Measurements from ENCODE around the gene MMP1.

MMP1 gene

DNA sequence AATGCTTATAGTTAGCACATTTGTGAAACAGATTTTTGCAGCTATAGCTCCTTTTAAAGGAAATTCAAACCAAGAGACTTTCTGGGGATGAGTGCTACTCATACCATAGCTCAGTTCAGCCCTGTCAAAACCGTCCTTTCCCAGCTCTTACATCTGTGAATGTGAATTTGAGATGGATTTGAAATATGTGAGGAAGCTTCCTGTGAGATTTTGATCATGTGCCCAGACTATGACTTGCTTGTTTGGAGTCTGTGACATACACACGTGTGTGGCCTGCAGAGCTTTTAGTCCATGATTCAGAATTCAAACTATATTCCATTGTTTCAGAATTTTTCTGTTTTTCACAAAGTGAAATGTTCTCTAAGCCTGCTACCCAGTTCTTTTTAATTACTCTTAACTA is 4.4 kb upstream of the MMP1 start:
- no peak for DNase-seq

DNA sequence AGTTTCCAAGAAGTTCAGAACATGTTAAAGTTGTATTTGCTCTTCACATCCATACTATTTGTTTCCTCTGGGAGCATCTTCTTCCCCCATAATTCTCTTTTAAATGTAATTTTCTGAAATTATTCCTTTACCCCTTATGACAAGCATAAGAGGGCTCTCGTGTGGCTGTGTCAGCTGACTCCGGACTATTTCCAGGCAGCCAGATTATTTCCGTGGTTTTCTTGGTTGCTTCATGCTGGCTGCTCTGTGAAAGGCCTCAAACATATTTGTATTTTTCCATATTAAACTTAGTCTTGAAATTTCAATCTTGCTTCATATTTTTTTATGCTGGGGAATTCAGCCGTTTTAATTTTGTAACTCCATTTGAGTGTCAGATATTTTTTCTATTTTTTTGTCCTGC is 2.8 kb upstream of the MMP1 start:
- DNase-seq: no peak

DNA sequence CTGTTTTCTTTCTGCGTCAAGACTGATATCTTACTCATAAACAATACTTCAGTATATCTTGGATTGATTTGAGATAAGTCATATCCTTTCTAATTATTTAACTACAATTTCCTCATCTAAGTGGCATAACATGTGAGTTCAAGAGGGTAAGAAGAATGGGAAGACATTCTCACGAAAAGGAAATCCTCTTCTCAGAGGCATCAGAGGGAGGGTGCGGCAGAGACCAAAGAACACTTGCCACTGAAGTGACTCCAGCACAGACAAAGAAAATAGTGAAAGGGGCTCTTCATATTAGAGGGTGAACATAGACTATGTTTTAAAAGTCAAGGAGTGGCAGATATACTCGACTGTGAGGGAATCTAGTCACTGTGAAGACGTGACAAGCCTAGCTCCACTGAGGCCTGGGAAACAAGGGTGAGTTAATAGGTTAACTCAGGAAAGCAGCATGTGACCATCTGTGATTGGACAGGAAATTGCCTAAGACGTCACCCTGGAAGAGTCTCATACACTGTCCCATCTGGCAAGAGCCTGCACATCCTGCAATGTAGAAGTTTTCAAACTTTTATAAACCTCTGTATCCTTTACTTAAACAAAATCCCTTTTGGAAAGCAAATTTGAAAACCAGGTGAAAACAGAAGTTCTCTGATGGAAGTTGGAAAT is 1.9 kb upstream of the MMP1 start:
- no peak for DNase-seq

DNA sequence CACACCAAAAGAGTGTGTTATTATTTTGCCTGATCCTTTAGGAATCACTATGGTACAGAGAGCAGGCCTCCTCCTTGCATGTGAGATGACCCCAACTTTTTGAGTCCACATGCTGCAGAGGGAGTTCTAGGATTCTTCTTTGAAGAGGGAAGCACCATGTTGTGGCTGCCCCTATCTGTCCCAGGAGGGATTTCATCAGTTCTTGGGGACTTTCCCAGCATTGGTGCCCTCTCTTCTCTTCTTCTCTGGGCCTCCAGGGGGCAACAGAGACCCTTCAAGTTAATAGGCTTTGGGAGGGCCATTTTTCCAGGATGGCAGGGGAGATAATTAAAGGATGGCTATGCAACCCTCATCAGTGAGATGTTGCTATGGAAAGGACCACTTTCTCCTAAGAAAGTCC is 3.6 kb downstream of the MMP1 start:
- DNase-seq: no peak

DNA sequence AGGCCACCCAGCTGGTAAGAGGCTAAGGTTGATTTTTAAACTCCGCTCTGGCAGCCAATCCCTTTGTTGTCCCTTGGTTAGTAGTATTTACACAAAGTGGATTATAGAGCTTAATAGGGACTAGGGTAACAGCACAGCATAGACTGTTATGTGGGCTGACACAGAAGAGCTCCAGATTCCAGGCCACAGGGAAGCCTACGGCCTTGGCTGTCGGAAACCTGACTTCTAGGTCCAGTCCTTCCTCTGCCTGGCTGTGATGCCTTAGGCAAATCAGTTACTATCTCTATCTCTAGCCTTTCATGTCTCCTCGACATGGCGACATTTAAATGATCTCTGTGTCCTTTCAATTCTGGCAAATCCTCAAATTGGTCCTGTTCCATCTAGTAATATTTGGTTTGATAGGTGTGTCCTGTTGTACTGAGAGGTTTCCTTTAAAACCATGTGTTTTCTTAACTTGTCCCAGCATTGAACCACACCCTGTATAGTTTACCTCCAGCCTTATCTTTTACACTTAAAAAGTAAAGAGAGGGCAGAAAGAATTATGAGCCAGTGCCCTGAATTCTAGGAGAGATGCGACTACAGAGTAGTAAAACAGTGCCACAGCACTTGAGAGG is 4.2 kb downstream of the MMP1 start:
- no peak for DNase-seq

DNA sequence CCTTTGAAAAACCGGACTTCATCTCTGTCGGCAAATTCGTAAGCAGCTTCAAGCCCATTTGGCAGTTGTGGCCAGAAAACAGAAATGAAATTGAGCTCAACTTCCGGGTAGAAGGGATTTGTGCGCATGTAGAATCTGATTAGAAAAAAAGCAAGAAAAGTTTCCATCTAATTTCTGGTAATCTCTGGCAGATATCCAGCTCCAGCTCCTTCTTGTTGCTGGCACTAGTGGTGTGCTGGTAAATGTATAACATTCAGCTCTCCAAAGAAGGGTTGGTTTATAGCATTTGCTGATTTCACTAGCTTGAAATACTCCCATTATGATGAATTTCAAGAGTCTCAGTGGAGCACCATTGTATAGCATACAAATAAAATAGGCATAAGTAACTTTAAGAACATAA is 5.4 kb downstream of the MMP1 start:
- DNase-seq: no peak

DNA sequence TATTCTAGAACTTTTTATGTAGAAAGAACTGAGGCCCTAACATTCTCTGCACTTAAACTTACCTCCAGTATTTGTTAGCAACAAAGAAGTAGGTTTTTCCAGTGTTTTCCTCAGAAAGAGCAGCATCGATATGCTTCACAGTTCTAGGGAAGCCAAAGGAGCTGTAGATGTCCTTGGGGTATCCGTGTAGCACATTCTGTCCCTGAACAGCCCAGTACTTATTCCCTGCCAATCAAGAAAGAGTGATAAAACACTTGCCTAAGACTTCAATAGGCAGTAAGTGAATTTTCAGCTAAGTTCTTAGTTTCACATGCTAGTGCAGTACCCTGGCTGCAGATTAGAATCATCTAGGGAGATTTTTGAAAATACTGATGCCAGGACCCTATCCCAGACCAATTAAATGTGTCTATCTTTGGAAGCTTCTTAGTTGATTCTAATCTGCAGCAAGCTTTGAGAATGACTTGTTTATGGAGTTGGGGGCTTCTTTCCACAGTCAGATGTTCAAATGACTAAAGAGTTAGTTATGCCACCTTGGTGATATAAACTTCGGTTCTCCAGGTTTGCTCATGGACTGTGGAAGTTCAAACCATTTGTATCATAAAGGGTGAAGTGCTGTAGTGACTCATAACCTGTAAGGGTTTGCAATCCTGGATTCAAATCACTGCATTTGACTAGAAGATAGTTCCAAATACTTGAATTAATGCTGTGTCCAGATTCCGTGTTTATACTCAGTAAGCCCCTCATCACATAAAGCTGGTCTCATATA is 6.5 kb downstream of the MMP1 start:
- no peak for DNase-seq

DNA sequence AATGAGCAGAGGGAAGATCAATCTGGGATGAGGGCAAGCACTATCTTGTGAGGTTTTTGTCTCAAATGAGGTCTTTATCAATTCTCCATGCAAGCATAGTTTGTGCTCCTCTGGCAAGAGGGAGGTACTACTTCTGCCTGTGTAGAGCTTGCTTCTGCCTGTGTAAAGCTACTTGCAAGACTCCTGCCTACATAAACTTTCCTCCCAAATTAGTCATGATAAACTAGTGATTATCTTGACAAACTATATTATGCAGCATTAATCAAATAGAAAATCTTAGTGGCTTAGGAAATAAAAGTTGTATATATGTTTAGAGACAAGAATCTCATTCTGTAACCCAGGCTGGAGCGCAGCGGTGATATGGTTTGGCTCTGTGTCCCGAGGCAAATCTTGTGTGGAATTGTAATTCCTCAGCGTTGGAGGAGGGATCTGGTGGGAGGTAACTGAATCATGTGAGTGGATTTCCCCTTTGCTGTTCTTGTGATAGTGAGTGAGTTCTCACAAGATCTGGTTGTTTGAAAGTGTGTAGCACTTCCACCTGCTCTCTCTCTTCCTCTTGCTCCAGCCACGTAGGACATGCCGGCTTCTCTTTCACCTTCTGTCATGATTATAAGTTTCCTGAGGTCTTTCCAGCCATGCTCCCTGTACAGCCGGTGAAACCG is 9.5 kb downstream of the MMP1 start:
- DNase-seq: no peak

DNA sequence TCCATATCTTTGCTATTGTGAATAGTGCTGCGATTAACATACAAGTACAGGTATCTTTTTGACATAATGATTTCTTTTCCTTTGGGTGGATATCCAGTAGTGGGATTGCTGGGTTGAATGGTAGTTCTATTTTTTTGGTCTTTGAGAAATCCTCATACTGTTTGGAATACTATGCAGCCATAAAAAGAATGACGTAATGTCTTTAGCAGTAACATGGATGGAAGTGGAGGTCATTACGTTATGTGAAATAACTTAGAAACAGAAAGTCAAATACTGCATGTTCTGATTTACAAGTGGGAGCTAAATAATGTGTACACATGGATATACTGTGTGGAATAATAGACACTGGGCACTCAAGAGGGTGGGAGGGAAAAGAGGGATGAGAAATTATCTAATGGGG is 13.6 kb downstream of the MMP1 start:
- DNase-seq: no peak

DNA sequence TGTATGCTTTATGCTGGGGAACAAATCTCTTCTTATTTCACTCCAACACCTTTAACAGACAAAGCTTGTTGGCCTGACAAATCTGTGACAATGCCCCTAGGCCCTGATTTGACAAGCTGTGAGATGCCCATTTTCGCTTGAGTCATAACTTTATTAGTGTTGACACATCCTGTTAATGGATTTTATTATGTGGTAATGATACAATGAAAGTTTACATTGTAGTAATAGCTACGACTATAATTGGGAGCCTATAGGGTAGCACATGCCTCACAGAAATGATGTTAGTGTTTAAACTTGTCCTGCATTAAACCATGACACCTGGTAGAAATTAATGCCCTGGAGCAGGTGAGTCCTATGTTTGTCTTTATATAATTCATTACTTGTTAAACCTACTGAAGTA is 14.2 kb downstream of the MMP1 start:
- DNase-seq: no peak

DNA sequence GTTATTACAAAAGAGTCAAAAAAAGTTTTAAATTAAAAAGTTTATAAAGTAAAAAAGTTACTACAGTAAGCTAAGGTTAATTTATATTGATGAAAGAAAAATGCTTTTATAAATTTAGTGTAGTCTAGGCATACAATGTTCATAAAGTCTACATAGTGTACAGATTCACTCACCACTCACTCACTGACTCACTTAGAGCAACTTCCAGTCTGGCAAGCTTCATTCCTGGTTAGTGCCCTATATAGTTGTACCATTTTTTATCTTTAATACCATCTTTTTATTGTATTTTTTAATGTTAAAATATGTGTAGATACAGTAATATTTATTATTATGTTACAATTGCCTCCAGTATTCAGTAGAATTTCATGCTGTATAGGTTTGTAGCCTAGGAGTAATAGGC is 14.9 kb downstream of the MMP1 start:
- no peak for DNase-seq

DNA sequence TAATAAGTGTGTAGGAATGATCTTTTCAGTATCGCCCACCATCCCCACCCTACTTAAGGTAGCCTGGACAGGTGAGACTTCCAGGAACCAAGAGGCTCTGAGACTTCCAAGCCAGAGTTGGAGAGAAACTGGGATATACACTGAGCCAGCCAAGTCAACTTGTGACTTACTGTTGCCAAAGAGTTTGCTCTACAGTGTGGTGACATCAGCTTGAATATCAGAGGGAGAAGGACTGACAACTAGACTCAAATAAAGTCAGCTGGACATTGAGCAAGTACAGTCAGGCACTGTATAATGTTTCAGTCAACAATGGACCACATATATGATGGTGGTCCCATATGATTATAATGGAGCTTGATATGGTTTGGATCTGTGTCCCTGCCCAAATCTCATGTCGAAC is 16.3 kb downstream of the MMP1 start:
- no peak for DNase-seq

DNA sequence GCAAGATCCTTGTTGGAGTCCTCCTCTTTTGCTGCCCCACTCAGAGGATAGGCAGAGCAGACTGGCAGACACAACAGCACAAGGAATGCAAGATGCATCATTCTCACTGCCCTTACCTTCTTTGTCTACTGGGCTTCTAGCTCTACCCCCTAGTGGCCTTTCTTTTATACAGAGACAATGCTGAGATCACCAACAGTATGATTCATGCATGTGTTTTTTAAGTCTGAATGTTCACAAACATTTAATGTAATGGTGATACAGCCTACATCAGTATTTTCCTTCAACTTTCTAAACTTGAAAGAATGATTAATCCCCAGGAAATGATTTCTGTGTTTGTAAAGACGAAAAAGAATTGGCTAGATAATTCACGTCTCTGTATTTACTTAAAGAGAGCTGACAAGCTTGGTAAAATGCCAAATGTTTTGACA is 17.5 kb downstream of the MMP1 start, which contains the start of gene MMP10:
TSS of gene MMP10 (minus strand) at position 138 of the 428 bp plus-strand sequence. CDS start at position 101, 37 bp downstream.
- DNase-seq: no peak

DNA sequence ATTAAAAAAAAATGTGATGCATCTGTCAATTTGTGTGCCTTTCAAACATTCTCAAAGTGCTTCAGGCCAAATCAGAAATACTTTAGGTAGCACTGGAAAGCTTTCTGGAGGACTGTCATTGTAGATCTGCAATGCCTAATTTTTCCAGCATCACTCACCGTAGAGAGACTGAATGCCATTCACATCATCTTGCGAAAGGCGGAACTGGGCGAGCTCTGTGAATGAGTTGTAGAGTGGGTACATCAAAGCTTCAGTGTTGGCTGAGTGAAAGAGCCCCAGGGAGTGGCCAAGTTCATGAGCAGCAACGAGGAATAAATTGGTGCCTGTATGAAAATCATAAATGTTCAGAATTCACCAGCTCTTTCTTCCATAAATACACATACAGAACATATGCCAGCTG is 21.5 kb downstream of the MMP1 start:
- no peak for DNase-seq

DNA sequence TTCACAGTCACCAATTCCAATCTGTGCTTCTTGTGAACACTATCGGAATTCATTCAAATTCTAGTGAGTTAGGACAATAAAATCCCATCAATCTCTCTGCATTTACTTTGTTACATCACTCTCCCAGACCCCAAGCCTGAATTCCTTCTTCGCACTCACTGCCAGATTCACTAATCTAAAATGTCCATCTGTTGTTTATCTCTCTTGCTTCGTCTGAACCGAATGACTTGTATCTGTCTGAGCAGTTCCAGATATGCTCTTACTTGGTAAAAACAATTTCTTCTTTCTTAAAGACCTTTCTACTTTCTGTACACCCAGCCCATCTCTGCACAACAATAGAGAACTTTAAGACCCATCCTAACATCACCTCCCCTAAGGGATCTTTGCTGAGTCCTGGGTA is 24.6 kb downstream of the MMP1 start:
- no peak for DNase-seq

DNA sequence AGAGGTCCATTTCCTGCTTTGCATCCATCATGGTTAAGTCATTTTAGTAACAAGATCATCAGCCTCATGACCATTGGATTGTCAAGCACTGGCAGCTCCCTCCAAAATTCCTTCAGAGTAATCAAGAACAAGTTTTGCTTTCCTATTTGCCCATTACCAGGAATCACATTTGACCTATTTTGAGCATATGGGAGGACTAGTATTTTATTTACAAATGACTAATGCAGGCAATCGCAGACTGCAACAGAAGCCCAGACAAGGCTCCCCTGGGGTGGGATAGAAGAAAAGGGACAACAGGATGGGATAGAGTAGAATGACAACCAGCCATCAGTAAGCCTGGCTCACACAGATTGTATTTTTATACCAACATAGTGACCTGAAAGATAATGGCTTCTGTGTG is 26.6 kb downstream of the MMP1 start:
- no peak for DNase-seq

DNA sequence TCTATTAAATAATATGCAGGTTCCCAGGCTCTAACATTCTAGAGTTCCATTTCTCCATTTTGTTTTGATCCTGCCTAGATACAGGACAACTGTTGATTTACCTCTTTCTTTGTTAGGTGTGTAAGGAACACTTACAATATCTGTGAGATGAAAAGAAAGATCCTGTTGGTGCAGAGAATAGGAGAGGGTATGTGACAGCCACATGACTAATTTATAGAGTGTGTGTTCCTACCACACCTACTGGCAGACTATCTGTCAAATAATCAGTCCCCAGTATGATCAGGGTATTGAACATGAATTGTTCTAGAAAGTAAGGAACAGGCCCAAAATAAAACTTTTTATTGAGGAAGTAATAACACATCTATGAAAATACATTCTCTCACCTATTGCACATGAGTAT is 27.8 kb downstream of the MMP1 start:
- DNase-seq: no peak

DNA sequence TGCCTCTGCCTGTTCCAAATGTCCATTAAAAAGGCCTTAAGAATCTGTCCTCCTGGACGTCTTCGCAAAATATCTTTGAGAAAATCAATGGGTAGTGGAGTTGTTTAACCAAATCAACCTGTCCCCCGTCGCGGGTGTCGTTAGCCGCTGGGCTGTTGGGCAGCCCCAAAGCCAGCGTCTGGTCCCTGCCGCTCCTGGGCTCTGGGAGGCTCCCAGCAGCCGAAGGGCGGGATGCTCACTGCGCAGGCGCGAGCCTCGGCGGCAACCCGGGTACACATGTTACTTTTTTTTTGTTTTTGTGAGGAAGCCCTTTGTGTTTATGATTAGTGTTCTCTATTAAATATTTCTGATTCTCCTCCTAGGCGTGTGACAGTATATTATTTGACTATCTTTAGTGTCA is 30.2 kb downstream of the MMP1 start:
- DNase-seq: no peak

DNA sequence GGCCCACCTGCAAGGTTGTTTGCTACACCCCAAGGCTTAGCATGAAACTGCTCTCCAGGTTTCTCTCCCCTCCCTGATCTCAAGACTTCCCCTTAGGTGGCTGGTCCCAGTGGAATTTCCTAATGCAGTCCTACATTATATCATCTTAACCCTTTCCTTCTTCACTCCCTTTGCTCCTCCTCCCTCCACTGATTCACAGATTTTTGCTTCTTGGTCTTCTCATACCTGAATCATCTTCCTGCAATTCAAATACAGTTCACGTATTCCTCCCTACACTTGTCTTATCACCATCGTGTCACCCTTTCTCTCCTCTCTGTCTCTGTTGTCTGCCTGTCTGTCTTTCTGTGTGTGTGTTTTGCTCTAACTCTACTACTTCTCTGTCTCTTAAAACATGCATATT is 34.5 kb downstream of the MMP1 start:
- DNase-seq: no peak

DNA sequence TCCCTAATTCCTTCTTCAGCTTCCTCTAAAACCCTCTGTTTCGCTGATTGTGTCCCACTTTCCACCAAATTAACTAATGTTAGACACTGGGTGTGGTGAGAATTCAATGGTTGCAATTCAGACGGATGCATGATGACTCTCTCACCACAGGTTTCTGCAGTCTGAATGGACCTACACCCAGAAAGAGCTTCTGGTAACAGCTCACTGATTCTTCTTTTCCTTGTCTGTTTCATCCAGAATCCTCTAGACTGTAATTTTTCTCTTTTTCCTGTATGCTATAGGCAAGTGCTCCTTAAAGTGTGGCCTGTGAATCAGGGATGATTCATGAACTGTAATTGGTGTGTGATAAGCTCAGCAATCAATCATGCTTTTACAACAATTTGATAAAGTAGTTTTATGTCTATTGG is 35.6 kb downstream of the MMP1 start:
- DNase-seq: no peak

DNA sequence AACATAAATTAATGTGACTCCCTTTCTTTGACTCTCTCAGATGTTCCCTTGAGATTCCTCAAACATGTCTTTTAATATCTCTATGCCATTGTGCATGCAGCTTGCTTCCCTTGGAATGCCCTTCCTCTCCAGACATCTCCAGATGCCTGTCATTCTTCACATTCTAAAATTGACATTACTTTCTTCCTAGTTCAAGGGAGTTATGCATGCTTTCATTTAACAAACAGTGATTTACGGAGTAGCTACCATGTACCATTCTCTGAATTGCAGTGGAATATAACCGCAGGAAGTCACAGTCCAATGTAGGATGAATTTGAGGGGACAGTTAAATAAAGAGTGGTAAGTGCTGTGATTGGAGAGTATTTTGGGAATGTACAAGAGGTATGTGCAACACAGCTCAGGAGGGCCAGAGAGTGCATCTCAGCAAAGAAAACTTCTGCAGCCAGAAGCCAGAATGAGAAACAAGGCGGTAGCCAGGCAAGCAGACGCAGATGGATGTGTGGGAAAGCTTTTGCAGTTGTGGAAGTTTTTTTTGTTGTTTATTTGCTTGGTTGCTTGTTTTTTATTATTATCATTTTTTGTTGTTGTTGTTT is 36.2 kb downstream of the MMP1 start:
- no peak for DNase-seq

DNA sequence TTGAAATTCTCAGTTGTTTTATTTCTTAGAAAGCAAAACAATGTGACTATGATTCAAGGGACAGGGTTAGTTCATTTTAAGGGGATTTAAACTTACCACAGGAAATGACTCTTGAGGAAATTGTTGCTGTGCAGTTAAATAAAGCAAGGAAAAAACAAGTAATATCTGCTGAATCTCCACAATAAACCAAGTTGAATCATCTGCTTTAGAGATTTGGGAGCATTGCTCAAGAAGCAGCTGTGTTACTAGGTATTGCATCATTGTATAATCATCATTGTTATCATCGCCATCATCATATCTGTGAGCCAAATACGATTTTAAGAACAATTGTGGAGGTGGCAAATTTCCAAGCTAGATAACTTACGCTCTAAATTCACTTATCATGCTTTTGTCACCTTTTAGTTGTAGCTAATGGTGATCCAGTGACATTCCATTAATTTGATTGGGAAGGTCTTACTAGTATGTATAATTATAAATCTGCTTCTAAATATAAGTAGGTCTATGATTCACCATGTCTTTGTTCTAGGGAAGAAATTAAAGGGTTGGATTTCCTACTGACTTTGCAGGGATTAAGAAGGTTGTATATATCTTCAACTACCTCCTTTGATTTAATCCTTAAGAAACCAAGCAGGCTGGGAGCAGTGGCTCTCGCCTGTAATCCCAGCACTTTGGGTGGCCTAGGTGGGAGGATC is 37.5 kb downstream of the MMP1 start:
- DNase-seq: no peak
